Psoas muscle (tissue), 8 donors: ENCODE data around the gene KLHL1. TPM values are rescaled to one million over a fixed set of nuclear protein-coding genes. Genes with fewer than 3 reads are reported as not detected.

Experiments
- ATAC-seq, 4 donors: fragments of 200-7000 bp; cut with Tn5 transposase; one replicate each; pipeline ENCODE4 v1.9.1; 2020; ENCODE audit warnings: moderate library complexity in 3 of 4, mild to moderate bottlenecking in 2 of 4
- DNase-seq, 2 donors: peaks; one replicate each; pipeline ENCODE4 v3.0.0-alpha.2; 2020
- H3K27ac ChIP-seq: fragments of 200-600 bp; one replicate; pipeline ENCODE4 v1.8.0; 2022
- H3K27me3 ChIP-seq, 3 donors: fragments of 200-600 bp in 1 of 3; one replicate each; pipeline versions ENCODE4 v1.6.1 to v1.8.0; 2013 to 2022; ENCODE audit warnings: low read length in 2 of 3, mild to moderate bottlenecking in 2 of 3, moderate library complexity in 1 of 3; ENCODE audit not compliant: insufficient read depth in 3 of 3
- H3K36me3 ChIP-seq, 2 donors: fragments of 200-600 bp in 1 of 2; one replicate each; pipeline versions ENCODE4 v1.6.1 to v1.8.0; 2013 to 2022; ENCODE audit warnings: low read depth in 1 of 2, mild to moderate bottlenecking in 1 of 2, moderate library complexity in 1 of 2; ENCODE audit not compliant: insufficient read depth in 1 of 2
- H3K4me1 ChIP-seq: fragments of 200-600 bp; one replicate; pipeline ENCODE4 v1.8.0; 2022
- H3K4me3 ChIP-seq: fragments of 200-600 bp; one replicate; pipeline ENCODE4 v1.8.0; 2022; ENCODE audit warnings: mild to moderate bottlenecking
- H3K9me3 ChIP-seq: fragments of 200-600 bp; one replicate; pipeline ENCODE4 v1.8.0; 2022
- WGBS, 3 donors: extraction: QIAGEN DNeasy Blood & Tissue Kit; methylation state at CpG; one replicate each; pipeline versions ENCODE4 v1.1.6 to v1.1.7; 2013; 5-methylcytosine and 5-hydroxymethylcytosine counted together
- intact Hi-C, 2 donors: fragments of 100-400 bp; cut with DNase I; formaldehyde crosslinking; loops; one replicate each; pipeline versions ENCODE4 v1.11.0 to v1.14.2; 2022
- polyA plus RNA-seq, 3 donors: library from polyadenylated mRNA; stranded (reverse); fragments of 200-250 nt; gene quantifications; one replicate each; pipeline ENCODE4 v1.2.3, GENCODE V29; 2013
- total RNA-seq, 4 donors: library from RNA; stranded (reverse); fragmentation: NEBNext Ultra II Directional in 2 of 4; extraction: Animal tissue kit (Norgen Biotek cat#: 25700) in 2 of 4; gene quantifications; one replicate each; pipeline versions ENCODE4 v1.2.1 to v1.2.4, GENCODE V29; 2021 to 2023
- TF ChIP-seq, protein P1 (sequence below): fragments of 200-600 bp; IDR thresholded peaks from one replicate; pipeline ENCODE4 v1.8.0; 2022; ENCODE audit warnings: antibody characterized with exemption
- donor health status: healthy with polysubstance abuse.
- donor health status: DM: no; HTN: no; CAD: no; lungs with moderate emphysema.
- donor health status: Bipolar disorder and iron deficiency.
- donor health status: healthy.
- donor health status: DM: yes; HTN: yes; CAD: no.
- donor health status: DM: no; HTN: no; CAD: no.
- donor health status: DM: no; HTN: no; CAD: no.
- donor health status: DM: yes; HTN: yes; CAD: no.

Gene KLHL1
- total and polyA plus RNA-seq, 7 donors, result not detected

DNA sequence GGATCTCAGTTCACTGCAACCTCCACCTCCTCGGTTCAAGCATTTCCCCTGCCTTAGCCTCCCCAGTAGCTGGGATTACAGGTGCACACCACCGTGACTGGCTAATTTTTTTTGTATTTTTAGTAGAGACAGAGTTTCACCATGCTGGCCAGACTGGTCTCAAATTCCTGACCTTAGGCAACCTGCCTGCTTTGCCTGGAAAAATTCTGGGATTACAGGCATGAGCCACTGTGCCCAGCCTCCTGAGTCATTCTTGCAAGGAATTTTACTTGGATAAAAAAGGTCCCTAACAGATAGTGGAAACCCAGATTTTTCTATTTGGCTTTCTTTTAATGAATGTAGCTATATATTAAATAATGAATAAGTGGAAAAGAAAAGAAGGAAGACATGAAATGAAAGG lies 450.6 kb downstream of the KLHL1 start:
- TF ChIP-seq, protein P1, sequence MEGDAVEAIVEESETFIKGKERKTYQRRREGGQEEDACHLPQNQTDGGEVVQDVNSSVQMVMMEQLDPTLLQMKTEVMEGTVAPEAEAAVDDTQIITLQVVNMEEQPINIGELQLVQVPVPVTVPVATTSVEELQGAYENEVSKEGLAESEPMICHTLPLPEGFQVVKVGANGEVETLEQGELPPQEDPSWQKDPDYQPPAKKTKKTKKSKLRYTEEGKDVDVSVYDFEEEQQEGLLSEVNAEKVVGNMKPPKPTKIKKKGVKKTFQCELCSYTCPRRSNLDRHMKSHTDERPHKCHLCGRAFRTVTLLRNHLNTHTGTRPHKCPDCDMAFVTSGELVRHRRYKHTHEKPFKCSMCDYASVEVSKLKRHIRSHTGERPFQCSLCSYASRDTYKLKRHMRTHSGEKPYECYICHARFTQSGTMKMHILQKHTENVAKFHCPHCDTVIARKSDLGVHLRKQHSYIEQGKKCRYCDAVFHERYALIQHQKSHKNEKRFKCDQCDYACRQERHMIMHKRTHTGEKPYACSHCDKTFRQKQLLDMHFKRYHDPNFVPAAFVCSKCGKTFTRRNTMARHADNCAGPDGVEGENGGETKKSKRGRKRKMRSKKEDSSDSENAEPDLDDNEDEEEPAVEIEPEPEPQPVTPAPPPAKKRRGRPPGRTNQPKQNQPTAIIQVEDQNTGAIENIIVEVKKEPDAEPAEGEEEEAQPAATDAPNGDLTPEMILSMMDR, result no peak
- Histone ChIP-seq H3K9me3 (no peaks in the 10 kb centered on the region), H3K27ac (no peak overlapping the region), H3K27me3 (no peaks in the 10 kb centered on the region), H3K36me3 (no peaks in the 10 kb centered on the region), H3K4me1 (no peaks in the 10 kb centered on the region), H3K4me3 (no peak overlapping the region)
- ATAC-seq (no peak), DNase-seq (no peak)
- intact Hi-C loops, result no loop called here
- whole genome bisulfite sequencing, 3 donors, result 59 to 78% (median 75%) methylated on average over 2 of the region's 2 CpGs

DNA sequence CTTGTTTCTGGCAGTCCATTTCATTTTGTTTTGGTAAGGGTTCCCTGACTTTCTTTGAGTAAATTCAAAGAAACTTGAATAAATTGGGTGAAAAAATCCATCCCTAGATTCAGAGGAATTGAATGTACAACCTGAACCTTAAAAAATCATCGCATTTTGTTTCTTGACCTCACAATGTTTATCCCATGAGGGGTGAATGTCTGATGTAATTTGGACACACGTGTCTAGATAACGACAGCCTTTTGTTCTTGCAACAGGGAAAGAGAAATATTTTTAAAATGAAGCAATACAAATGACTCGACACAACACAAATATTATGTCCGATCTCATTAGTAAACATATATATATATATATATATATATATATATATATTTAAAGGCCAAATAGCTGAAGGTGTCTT lies 453.9 kb downstream of the KLHL1 start:
- no peak for ATAC-seq
- TF ChIP-seq, protein P1, result no peak
- intact Hi-C loops, result no loop called here
- Histone ChIP-seq H3K4me3 (no peak overlapping the region), H3K27ac (no peak overlapping the region), H3K36me3 (no peaks in the 10 kb centered on the region), H3K9me3 (no peaks in the 10 kb centered on the region), H3K27me3 (no peaks in the 10 kb centered on the region), H3K4me1 (no peaks in the 10 kb centered on the region)
- WGBS, 3 donors, result 87 to 90% (median 89%) methylated on average over 5 of the region's 5 CpGs
- no peak for DNase-seq

Other genes with a start within 250 kb of the KLHL1 start
- gene ATXN8OS, start 626 bp downstream of the KLHL1 start, total RNA-seq, result not detected
- not detected for gene ATXN8OS, start 626 bp downstream of the KLHL1 start, polyA plus RNA-seq